ENCODE measurements around the gene SUPT20HL2.
"Not testable (repeated sequence)": the region's sequence is repeated elsewhere in the genome, so short reads cannot be mapped to it uniquely, and the experiment has no call there.

Gene SUPT20HL2

DNA sequence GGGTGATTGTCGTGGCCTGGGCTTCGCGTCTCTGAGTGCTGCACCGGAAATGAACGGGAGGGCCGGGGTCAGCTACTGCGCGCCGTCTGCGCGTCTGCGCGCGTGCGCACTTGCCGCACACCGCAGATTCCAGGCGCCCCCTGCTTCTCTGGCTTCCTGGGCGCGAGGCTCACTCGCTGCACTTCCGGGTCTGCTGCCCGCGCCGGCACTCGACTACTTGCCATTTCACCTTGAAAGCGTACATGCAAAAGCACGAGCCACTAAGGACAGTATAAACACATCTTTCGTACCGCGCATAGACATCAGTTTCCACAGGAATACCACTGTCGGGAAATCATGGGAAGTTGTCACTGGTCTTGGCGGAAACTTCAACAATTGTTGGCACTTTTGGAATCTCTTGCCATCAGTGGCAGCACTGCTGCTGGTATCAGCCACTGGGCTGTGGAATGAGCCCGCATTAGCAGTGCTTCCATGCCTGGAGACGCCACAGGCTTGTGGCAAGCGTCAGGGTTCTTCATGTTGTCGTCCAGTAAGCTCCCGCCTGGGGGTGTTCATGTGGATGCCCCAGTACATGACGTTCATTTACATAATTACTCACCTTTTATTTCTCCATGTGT is at the start of gene SUPT20HL2:
SUPT20HL2 (minus strand) TSS at position 51 of the 617 bp plus-strand sequence. CDS start 754 bp downstream, outside the sequence.
- DNase-seq: no peak

DNA sequence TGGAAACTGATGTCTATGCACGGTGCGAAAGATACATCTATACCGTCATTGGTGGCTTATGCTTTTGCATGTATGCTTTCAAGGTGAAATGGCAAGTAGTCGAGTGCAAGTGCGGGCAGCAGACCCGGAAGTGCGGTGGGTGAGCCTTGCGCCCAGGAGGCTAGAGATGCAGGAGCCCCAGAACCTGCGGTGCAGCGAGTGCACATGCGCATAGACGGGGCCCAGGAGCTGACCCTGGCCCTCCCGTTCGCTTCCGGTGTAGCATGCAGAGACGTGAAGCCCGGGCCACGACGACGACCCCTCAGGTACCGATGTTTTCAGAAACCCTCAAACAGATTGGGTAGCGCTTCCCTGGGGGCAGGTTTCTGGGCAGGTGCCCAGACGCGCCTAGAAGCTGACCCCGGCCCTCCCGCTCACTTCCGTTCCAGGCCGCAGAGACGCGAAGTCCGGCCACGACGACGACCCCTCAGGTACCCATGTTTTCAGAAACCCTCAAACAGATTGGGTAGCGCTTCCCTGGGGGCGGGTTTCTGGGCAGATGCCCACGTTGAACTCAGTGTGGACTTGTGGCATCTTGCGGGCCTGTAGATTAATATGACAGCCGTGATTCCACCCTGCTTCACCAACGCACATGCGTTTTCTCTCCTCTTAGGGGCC is 48.3 kb upstream of the SUPT20HL2 start:
- not testable (repeated sequence) for DNase-seq

DNA sequence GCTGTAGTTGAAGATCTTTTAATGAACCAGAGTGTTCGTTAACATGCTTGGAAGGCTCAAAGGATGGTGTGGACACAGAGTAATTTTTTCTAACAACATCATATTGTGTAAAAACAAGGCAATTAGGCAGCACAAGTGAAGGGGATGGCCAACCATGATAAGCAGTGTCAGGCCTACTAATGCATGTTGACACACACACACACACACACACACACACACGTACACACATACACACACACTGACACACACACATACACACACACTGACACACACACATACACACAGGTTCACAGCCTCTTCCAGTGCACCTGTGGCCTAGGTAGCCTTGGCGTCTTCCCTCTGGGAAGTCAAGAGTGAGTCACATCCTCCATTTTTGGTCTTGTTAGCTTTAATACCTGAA is 46.4 kb upstream of the SUPT20HL2 start, which contains the start of gene SUPT20HL1:
SUPT20HL1 (plus strand) TSS at position 368 of the 400 bp plus-strand sequence. CDS start 2,122 bp downstream, outside the sequence.
- no peak for DNase-seq

DNA sequence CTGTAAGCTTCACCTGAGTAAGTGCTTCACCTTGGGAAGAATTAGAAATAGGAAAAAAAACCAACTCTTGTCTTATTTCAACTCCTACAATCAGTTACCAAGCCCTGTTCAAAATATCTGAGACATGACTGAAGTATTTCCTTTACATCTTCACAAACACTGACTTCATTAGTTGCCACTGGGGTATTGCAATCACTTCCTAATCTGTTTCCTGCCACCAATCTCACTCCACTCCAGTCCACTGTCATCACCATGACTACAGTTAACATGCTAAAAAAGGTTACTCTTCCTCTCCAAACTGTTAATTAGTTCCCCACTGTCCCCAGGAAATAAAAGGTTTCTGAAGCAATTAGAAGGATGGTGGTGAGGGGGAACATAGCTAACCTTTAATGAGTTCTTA is 43.2 kb upstream of the SUPT20HL2 start:
- DNase-seq: no peak

DNA sequence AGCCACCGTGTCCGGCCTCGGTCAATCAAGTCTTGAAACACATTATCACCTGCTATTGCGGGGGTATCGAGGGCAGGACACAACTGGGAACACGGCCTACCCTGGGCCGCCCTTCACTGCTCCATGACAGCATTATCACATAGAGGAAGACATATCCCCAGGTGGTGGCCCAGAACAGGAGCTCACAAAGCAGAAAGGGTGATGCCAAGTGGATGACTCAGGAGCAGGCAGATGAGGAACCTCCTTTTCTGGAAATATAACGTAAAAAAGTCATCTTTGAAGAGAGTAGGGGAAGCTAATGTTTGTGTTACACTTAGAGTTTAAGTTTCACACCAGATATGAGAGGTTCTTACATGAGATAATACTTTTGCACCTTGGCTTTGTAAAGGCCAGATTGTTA is 41.2 kb upstream of the SUPT20HL2 start:
- DNase-seq: no peak

DNA sequence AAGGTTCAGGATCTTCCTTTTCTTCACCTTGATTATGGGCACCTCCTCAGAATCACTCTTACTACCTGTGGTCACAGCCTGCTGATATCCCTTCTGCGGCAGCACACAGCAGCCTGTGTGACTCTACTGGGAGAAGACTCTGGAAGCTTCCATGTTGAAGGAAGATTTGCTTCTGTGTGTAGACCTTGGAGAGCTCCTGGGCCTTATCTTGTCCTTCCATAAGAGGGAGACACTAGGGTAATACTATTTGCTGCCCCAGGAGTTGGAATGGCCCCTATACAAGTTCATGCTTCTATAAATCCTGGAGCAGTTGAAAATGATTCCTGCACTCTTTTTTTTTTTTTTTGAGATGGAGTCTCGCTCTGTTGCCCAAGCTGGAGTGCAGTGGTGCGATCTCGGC is 36.3 kb upstream of the SUPT20HL2 start:
- no peak for DNase-seq

DNA sequence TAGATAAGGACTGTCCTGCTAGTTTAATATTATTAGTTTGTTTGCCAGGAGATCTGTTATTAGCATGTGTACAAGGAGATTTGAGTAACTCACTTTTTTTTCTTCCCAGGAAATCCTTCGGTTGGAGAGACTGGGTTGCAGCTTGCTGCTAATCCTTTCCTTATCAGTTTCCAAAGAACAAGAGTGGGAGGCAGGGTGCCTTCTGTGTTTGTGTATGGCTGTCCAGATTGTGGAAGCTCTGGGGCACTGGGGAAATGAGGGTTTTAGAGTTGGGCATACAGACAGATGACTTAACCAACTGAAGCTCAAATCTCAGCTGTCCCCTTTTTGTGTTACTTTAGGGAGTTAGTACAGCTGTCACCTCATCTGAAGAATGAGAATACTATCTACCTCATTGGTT is 34.0 kb upstream of the SUPT20HL2 start:
- DNase-seq: no peak

DNA sequence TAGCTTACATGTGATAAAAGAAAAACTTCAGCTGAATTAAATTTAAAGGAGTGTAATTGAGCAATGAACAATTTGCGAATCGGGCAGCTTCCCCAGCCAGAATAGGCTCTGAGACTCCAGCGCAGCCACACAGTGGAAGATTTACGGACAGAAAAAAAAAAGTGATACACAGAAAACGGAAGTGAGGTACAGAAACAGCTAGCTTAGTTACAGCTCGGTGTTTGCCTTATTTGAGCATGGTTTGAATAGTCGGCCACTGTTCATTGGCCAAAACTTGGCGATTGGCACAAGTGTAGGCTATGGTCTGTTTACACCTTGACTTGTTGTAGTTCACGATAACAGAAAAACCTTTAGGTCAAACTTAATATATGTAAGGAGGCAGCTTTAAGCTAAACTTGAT is 29.9 kb upstream of the SUPT20HL2 start:
- DNase-seq: no peak

DNA sequence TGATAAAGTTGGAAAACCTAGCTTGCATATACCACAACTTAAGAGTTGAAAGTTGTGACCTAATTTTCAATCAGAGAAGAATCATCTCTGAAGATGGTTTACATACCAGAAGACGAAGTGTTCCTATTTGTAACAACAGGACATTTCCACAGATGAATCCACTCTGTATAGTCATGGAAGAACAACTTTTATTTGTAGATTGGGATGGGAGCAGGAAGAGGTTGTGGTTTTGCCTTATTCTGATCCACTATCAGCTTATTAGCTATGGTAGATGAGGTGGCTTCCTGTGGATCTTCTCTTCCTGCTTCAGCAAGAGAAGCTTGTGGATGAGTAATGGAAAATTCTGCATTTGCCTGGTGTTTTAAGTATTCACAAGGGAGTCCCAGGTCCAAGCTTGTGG is 27.9 kb upstream of the SUPT20HL2 start:
- DNase-seq: no peak

DNA sequence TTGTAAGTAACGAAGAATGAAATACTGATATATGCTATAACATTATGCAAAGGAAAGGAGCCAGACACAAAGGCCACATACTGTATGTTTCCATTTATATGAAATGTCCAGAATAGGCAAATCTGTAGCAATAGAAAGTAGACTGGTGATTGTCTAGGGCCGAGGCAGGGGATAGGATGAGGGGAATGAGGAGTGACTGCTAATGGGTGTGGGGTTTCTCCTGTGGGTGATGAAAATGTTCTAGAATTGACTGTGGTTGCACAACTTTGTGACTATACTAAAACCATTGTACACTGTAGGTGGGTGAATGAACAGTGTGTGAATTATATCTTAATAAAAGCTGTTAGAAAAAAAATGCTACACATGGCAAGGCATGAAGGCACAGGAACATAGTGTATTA is 26.6 kb upstream of the SUPT20HL2 start:
- no peak for DNase-seq

DNA sequence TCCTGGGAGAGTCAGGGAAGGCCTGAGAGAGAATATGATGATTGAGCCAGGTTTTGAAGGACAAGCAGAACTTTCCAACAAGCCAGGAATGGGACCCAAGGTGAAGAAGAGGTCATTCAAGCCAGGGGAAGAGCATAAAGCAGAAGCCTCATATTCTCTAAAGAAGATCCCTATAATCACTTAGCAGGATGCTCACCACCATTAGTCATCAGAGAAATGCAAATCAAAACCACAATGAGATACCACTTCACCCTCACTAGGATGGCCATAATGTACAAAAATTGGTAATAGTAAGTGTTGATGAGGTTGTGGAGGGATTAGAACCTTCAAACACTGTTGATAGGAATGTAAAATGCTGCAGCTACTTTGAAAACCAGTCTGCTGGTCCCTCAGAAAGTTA is 26.0 kb upstream of the SUPT20HL2 start:
- no peak for DNase-seq

DNA sequence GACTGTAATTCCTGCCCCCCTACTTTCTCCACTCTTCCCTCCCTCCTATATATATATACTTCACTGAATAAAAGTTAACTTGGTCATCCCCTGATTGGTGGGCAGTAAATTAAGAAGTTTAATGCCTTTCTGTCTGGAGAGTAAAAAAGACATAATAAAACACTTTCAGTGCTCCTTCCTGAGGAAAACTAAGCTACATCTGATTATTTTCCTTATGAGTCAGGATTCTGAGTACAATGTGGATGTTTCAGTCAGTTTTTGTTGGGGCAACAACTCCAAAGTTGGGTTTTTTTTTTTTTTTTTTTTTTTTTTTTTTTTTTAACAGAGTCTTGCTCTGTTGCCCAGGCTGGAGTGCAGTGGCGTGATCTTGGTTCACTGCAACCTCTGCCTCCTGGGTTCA is 22.0 kb upstream of the SUPT20HL2 start:
- DNase-seq: no peak

DNA sequence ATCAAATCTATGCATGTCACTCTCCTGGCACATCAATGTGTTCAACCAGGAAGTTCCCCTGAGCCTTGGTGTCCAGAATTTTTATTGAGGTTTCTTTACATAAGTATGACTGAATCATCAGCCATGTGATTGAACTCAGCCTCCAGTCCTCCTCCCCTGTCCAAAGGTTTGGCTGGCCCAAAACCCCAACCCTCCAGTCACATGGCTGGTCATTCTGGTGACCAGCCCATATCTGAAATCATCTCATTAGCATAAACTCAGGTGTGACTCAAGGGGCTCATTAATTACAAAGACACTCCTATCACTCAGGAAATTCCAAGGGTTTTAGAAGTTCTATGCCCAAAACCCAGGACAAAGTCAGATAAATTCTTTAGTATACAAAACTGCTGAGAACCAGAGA is 20.6 kb upstream of the SUPT20HL2 start:
- no peak for DNase-seq

DNA sequence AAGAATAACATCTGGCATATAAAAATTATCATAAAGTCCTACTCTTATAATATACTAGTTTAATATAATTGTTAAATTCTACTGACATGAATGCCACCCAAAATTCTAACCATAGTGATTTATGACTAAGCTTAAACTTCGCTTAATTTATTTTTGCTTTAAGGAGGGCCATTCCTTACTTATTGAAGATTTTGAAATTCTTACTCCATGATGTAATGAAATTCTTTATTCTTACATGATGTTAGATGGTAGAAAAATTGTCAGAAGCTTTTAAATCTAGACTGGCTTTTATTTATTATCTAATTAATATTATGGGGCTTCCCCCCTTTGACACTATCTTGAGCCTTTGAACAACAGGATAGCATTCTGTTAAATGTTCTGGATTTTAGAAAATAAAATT is 19.5 kb upstream of the SUPT20HL2 start:
- DNase-seq: no peak

DNA sequence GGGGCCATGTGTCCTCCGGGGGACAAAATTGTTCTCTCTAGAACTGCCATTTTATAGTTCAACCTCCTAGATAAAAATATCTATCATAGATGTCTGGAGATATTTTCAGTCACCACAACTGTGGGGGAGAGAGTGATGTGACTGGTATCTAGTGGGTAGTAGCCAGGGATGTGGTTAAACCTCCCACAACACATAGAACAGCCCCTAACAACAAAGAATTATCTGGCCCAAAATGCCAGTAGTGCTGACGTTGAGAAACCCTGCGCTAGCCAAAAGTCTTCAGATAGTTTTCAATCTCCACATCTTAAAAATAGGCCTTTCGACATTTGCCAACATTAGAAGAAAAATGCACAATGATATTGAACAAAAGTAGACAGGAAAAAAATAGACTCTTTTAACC is 19.0 kb upstream of the SUPT20HL2 start:
- no peak for DNase-seq

DNA sequence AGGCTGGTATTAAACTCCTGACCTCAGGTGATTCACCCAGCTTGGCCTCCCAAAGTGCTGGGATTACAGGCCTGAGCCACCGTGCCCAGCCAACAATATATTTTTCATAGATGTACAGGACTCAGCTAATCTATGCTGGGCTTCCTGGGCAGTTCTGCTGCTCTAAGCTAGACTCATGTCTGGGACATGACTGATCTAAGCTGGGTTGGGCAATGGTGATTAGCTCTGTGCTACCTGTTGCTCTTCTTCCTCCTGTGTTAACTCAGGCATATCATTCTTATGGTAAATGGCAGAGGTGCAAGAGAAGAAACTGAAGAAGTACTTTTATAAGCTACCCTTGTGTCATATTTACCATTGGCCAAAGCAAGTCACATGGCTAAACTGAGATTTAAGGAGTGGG is 11.4 kb upstream of the SUPT20HL2 start:
- DNase-seq: no peak

DNA sequence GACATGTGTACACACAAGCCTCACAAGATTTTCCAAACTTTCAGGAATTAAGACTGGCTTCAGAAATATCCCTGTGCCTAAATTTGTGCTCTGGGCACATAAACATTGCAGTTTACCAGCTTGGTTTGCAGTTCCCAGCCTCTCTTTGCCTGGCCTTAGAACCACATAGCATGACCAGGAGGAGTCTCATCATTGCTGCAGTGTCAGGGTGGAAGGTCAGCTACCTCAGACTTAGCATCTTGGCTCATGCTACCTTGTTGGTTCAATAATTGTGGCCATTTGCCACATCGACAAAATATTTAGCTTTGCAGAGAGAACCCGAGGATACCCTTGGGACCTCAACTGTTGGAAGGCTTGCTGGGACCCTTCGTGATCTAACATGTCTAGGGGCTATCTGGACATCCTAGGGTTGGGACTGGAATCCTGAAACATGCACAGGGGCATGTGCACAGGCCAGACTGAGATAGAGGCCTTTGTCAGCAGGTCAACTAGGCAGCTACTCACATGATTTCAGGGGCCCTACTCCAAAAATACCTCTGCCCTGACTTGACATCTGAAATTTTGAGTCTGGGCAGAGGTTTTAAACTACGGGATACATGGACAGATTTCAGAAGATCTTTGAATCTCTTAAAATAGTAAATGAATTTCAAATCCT is 8.0 kb upstream of the SUPT20HL2 start:
- no peak for DNase-seq

DNA sequence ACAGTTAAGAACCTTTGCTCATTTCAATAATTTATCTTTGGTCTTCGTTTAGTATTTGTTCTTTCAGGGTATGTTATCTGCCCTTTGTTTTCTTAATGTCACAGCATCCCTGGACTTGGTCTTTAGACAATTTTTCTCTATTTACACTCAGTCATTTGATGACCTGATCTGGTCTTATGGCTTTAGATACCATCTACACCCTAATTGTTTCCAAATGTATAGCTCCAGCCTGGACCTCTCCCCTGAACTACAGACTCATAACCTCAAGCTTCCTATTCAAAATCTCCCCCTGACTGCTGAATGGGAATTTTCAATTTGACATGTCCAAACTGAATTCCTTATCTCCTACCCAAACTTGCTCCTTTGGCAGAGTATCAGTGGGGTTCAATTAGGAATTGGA is 3.7 kb upstream of the SUPT20HL2 start:
- no peak for DNase-seq

DNA sequence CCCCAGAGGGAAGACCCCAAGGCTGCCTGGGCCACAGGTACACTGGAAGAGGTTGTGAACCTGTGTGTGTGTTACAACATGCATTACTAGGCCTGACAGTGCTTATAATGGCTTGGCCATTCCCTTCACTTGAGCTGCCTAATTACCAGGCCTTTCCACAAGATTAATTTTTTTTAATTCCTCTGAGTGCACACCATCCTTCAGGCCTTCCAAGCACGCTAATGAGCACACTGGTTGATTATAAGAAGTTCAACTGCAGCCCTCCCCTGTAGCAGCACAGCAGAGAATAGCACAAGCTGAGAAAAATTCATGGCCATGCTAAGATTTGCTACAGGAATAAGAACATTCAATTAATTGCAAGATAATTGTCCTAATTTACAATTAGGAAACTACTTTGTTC is 2.2 kb upstream of the SUPT20HL2 start:
- no peak for DNase-seq

DNA sequence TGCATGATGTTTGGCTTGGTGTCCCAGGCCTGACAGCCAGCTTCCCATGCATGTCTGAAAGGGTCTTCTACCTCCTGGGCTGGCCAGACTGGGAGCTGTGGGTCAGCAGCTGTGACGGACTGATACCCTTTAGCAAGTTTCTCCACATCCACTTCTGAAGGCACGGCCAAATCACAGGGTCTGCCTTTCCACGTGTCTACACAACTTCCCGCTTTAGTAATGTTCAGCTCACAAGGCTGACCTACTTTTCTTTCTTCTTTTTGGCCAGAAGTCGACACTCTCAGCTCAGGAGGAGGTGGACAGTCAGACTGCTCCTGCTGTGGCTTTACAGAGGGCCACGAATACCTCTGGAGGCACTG is 1.6 kb downstream of the SUPT20HL2 start:
- DNase-seq: not testable (repeated sequence)

DNA sequence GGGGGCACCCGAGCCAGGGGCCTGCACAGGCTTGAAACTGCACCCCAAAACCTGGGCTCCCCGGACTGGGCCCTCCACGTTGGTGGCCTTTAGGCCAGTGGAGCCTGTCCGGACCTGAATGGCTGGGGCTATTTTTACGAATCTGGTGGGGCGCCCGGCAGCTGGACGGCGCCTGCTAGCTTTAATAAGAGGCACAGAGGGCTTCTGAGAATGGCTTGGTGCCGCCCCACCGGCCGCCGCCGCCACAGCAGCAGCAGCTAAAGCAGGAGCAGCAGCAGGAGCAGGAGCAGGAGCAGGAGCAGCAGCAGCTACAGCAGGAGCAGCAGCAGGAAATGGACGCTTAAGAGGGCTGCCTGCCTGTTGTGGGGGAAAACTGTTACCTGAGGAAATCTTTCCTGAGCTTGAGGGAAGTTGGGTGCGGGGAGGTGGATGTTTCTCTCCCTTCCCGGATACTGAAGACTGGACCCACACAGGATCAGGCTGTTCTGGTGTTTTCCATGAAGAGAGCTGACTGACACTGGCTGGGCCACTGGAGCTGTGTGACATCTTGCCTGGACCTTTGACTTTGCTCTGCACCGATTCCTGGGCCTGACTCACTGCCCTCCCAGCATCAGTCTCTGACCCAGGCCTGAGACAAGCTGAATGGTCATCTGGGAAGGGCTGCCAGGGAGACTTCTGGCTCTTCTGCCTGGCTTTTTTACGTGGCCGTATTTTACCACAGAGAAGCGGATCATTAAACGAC is 2.2 kb downstream of the SUPT20HL2 start:
- DNase-seq: not testable (repeated sequence)

DNA sequence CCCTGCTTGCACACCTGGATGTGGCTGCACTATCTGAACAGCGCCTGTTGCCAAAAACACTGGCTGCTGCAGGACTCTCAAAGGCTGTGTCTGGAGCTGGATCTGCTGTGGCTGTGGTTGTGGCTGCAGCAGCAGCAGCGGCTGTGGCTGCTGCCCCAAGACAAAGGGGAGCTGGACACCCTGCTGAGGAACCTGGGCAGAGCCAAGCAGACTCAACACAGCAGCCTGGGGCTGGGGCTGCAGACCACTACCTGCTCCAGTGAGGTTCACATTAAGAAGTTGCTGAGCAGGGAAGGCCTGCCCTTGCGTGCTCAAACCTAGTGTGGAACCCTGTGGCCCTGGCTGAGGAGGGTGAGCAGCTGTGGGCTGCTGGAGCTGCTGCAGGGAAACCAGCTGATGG is 3.0 kb downstream of the SUPT20HL2 start:
- DNase-seq: not testable (repeated sequence)

DNA sequence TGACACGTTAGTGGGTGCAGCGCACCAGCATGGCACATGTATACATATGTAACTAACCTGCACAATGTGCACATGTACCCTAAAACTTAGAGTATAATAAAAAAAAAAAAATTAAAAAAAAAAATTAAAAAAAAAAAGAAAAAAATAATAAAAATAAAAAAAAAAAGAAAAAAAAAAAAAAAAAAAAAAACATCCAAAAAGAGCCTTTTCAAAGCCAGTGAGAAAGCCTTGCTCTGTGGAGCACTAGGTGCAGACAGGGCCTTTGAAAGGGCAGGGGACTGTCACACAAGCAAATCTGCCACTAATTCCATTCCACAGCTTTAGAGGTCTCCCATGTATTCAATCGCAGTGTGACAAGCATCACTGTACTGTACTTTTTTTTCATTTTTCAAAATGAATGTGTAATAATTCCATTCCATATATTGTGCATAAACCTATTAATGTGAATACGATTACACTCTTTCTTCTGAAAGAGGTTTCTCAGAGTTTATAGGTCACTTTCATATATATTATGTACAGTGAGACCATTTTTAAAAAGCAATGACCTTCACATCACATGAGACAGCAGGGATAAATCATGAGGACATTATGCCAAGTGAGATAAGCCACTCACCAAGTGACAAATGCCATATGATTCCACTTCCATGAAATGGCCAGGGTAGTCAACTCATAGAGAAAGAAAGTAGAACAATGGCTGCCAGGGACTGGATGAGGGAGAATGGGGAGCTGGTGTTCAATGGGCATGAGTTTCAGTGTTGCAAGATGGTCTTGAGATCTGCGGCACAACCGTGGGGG is 4.1 kb downstream of the SUPT20HL2 start:
- not testable (repeated sequence) for DNase-seq

Data from GF-D8 (cell line).